GM12878 (cell line): ENCODE results near the gene SIX5. TPM values are rescaled to one million over a fixed set of nuclear protein-coding genes. Genes with fewer than 3 reads are reported as not detected.
A peak's percentile ranks its signal among the peaks of the same experiment; 100 is the strongest.

Experiments
- ELK1 ChIP-seq: IDR thresholded peaks from 2 replicates; pipeline ENCODE4 v1.6.1; 2012; ENCODE audit warnings: low read depth, low read length, improper control_type of control experiment
- PAX5 ChIP-seq: IDR thresholded peaks from 2 replicates; pipeline ENCODE4 v1.6.1; 2011; ENCODE audit warnings: low read depth, low read length, borderline replicate concordance
- POLR2AphosphoS5 ChIP-seq: IDR thresholded peaks from 2 replicates; pipeline ENCODE4 v1.6.1; 2011; ENCODE audit warnings: mild to moderate bottlenecking, low read length, inconsistent platforms
- RBBP5 ChIP-seq: fragments of 200-600 bp; sonication (generic); conservative IDR thresholded peaks from 2 replicates; pipeline ENCODE4 v1.6.1; 2016
- SPI1 ChIP-seq: IDR thresholded peaks from 2 replicates; pipeline ENCODE4 v1.6.1; 2011; ENCODE audit warnings: low read depth, mild to moderate bottlenecking, low read length, moderate library complexity, borderline replicate concordance; ENCODE audit not compliant: insufficient read depth
- SUZ12 ChIP-seq: fragments of 200-600 bp; sonication (generic); IDR thresholded peaks from one replicate; pipeline ENCODE4 v1.6.1; 2018; ENCODE audit warnings: antibody characterized with exemption, mild to moderate bottlenecking; ENCODE audit not compliant: unreplicated experiment
- polyA plus RNA-seq, 11 experiments: library from polyadenylated mRNA; depleted of rRNA in 4 of 11; unstranded in 6 of 11; stranded (reverse) in 5 of 11; fragments of >200 nt; fragmentation: Nextera tagmentation in 4 of 11; fragmentation: Illumina TruSeq in 1 of 11; extraction: Ambion mirVana in 4 of 11; extraction: Trizol in 1 of 11; gene quantifications; 1 replicate in 1 of 11; 2 replicates in 10 of 11; pipeline versions ENCODE4 v1.2.1 to v1.2.3, GENCODE V29; 2011 to 2016; ENCODE audit warnings: inconsistent platforms in 2 of 11, missing spikeins in 2 of 11, low read depth in 1 of 11
- total RNA-seq, 4 experiments: library from RNA; depleted of rRNA in 3 of 4; stranded (reverse); fragments of >200 nt in 3 of 4; fragmentation: Illumina TruSeq in 1 of 4; extraction: Trizol in 1 of 4; gene quantifications; 2 replicates each; pipeline versions ENCODE4 v1.2.1 to v1.2.3, GENCODE V29; 2013 to 2021
- TF ChIP-seq, protein P1 (sequence below): IDR thresholded peaks from 2 replicates; pipeline ENCODE4 v1.6.1; 2012; ENCODE audit warnings: improper control_type of control experiment, low read depth, low read length; ENCODE audit not compliant: insufficient replicate concordance

Gene SIX5
- total and polyA plus RNA-seq, 10 of the 15 experiments (the other 5 are each of a cell fraction or from before 2014, with no cell fraction given): 1.9 to 10.5 (median 3.0) TPM; not detected in 2

- TF ChIP-seq, protein P1, sequence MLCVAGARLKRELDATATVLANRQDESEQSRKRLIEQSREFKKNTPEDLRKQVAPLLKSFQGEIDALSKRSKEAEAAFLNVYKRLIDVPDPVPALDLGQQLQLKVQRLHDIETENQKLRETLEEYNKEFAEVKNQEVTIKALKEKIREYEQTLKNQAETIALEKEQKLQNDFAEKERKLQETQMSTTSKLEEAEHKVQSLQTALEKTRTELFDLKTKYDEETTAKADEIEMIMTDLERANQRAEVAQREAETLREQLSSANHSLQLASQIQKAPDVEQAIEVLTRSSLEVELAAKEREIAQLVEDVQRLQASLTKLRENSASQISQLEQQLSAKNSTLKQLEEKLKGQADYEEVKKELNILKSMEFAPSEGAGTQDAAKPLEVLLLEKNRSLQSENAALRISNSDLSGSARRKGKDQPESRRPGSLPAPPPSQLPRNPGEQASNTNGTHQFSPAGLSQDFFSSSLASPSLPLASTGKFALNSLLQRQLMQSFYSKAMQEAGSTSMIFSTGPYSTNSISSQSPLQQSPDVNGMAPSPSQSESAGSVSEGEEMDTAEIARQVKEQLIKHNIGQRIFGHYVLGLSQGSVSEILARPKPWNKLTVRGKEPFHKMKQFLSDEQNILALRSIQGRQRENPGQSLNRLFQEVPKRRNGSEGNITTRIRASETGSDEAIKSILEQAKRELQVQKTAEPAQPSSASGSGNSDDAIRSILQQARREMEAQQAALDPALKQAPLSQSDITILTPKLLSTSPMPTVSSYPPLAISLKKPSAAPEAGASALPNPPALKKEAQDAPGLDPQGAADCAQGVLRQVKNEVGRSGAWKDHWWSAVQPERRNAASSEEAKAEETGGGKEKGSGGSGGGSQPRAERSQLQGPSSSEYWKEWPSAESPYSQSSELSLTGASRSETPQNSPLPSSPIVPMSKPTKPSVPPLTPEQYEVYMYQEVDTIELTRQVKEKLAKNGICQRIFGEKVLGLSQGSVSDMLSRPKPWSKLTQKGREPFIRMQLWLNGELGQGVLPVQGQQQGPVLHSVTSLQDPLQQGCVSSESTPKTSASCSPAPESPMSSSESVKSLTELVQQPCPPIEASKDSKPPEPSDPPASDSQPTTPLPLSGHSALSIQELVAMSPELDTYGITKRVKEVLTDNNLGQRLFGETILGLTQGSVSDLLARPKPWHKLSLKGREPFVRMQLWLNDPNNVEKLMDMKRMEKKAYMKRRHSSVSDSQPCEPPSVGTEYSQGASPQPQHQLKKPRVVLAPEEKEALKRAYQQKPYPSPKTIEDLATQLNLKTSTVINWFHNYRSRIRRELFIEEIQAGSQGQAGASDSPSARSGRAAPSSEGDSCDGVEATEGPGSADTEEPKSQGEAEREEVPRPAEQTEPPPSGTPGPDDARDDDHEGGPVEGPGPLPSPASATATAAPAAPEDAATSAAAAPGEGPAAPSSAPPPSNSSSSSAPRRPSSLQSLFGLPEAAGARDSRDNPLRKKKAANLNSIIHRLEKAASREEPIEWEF: peak; percentile 94
- no peak for TF ChIP-seq ELK1
- peak; percentile 31; the same call in 1 of the 2 replicates for TF ChIP-seq PAX5
- TF ChIP-seq SUZ12: no peak
- TF ChIP-seq POLR2AphosphoS5: no peak; the same call in 1 of the 2 replicates
- no peak for TF ChIP-seq SPI1
- no peak for TF ChIP-seq RBBP5
Measured at GRCh38 chr19:45768984-45769782, at the start of gene SIX5 (continued).
